SK-N-SH treated with all-trans-retinoic acid at 6 μM for 48 hours (cell line): ENCODE data around the gene CNGA3.

Source experiments
- ATAC-seq: fragments of 200-7000 bp; cut with Tn5 transposase; 3 replicates; pipeline ENCODE4 v1.9.1; 2020; ENCODE audit warnings: mild to moderate bottlenecking, moderate library complexity
- BACH2 ChIP-seq: fragments of 250-450 bp; sonication (Bioruptor Pico); IDR thresholded peaks from 2 replicates; pipeline ENCODE4 v1.9.0; 2021; ENCODE audit warnings: mild to moderate bottlenecking, borderline replicate concordance
- CREB5 ChIP-seq: fragments of 250-450 bp; sonication (Bioruptor Pico); IDR thresholded peaks from 2 replicates; pipeline ENCODE4 v1.5.1; 2020; ENCODE audit warnings: low read depth, mild to moderate bottlenecking, moderate library complexity
- CSRNP3 ChIP-seq: fragments of 250-450 bp; sonication (Bioruptor Pico); IDR thresholded peaks from 2 replicates; pipeline ENCODE4 v1.5.1; 2021; ENCODE audit warnings: mild to moderate bottlenecking, moderate library complexity
- GLIS3 ChIP-seq: fragments of 250-450 bp; sonication (Bioruptor Pico); IDR thresholded peaks from 2 replicates; pipeline ENCODE4 v1.5.0; 2020; ENCODE audit warnings: mild to moderate bottlenecking, moderate library complexity
- PATZ1 ChIP-seq: fragments of 250-450 bp; sonication (Bioruptor Pico); IDR thresholded peaks from 2 replicates; pipeline ENCODE4 v1.8.0; 2020; ENCODE audit warnings: mild to moderate bottlenecking, moderate library complexity, borderline replicate concordance
- SNAI2 ChIP-seq: fragments of 250-450 bp; sonication (Bioruptor Pico); IDR thresholded peaks from 2 replicates; pipeline ENCODE4 v1.5.0; 2020; ENCODE audit warnings: mild to moderate bottlenecking, moderate library complexity
- TOX ChIP-seq: fragments of 250-450 bp; sonication (Bioruptor Pico); IDR thresholded peaks from 2 replicates; pipeline ENCODE4 v1.8.0; 2021; ENCODE audit warnings: mild to moderate bottlenecking, moderate library complexity, borderline replicate concordance
- TSHZ2 ChIP-seq: fragments of 250-450 bp; sonication (Bioruptor Pico); IDR thresholded peaks from 2 replicates; pipeline ENCODE4 v1.5.0; 2020; ENCODE audit warnings: mild to moderate bottlenecking, moderate library complexity
- ZNF70 ChIP-seq: fragments of 450-650 bp; formaldehyde crosslinking; IDR thresholded peaks from 2 replicates; pipeline ENCODE4 v1.5.0; 2020; ENCODE audit warnings: mild to moderate bottlenecking, moderate library complexity

Gene CNGA3

GRCh38 chr2:98374958-98375570 lies 28.8 kb downstream of the CNGA3 start (continued):
- TF ChIP-seq CSRNP3 (CRISPR knock-in tag) (no peak), TOX (CRISPR knock-in tag) (no peak), PATZ1 (CRISPR knock-in tag) (no peak), BACH2 (CRISPR knock-in tag) (no peak)

- no peak for ATAC-seq
- TF ChIP-seq ZNF70 (CRISPR knock-in tag) (no peak), SNAI2 (CRISPR knock-in tag) (no peak), TOX (CRISPR knock-in tag) (no peak)
Measured at GRCh38 chr2:98376301-98376910, 30.1 kb downstream of the CNGA3 start.

GRCh38 chr2:98376996-98377395 lies 30.7 kb downstream of the CNGA3 start:
- no peak for ATAC-seq

More at GRCh38 chr2:98376996-98377395, 30.7 kb downstream of the CNGA3 start:
- no peak for TF ChIP-seq ZNF70 (CRISPR knock-in tag)
- TF ChIP-seq CSRNP3 (CRISPR knock-in tag): no peak
- no peak for TF ChIP-seq CREB5 (CRISPR knock-in tag)
- no peak for TF ChIP-seq BACH2 (CRISPR knock-in tag)
- TF ChIP-seq TSHZ2 (CRISPR knock-in tag): no peak
- no peak for TF ChIP-seq GLIS3 (CRISPR knock-in tag)
